GM18517 (cell line): Measurements from ENCODE around the gene RBM41.

Experiments used
- ATAC-seq: cut with Tn5 transposase; IDR thresholded peaks from one replicate; pipeline ENCODE4 v1.9.1; 2021; ENCODE audit warnings: mild to moderate bottlenecking, moderate library complexity; ENCODE audit not compliant: unreplicated experiment

RBM41 gene

GRCh38 chrX:107047622-107048021 lies 71.0 kb downstream of the RBM41 start:
- ATAC-seq: no peak

GRCh38 chrX:107029752-107030151 lies 88.9 kb downstream of the RBM41 start:
- ATAC-seq: no peak

- ATAC-seq: no peak
These were observed 93.1 kb downstream of the RBM41 start for GRCh38 chrX:107025545-107025944.

GRCh38 chrX:107014936-107015335 lies 103.7 kb downstream of the RBM41 start:
- no peak for ATAC-seq
